Measurements from ENCODE around the gene PSMD3. TPM values are rescaled to one million over a fixed set of nuclear protein-coding genes. Genes with fewer than 3 reads are reported as not detected.

The PSMD3 gene
- 94.8 and 99.3 TPM in 2 replicates for total RNA-seq

DNA sequence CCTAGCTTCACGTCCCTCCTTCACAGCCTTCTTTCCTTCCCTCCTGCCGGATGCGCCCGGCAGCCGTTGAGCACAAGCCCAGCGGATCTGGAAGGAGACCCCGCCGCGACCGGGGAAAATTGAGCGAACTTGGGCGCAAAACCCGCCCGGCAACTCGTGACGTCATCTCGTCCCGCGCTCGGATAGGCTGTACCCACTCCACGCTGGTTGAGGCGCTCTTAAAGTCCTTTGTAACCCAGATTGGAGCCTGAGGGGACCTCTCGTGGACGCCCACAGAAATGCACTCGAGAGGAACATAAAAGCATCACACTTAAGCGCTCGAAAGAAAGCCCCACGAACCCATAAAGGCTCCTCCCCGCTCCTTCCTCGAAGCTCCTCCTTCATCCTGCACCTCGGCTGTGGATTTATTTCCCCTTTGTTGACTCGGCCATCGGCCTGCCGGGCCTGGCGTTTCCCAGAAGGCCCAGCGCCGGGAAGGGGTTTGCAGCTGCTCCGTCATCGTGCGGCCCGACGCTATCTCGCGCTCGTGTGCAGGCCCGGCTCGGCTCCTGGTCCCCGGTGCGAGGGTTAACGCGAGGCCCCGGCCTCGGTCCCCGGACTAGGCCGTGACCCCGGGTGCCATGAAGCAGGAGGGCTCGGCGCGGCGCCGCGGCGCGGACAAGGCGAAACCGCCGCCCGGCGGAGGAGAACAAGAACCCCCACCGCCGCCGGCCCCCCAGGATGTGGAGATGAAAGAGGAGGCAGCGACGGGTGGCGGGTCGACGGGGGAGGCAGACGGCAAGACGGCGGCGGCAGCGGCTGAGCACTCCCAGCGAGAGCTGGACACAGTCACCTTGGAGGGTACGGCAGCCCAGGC, at the start of gene PSMD3:
Gene PSMD3 (plus strand): TSS at position 457 of the 856 bp plus-strand sequence. CDS start 164 bp downstream, at position 621.
- TF ChIP-seq, protein P1, sequence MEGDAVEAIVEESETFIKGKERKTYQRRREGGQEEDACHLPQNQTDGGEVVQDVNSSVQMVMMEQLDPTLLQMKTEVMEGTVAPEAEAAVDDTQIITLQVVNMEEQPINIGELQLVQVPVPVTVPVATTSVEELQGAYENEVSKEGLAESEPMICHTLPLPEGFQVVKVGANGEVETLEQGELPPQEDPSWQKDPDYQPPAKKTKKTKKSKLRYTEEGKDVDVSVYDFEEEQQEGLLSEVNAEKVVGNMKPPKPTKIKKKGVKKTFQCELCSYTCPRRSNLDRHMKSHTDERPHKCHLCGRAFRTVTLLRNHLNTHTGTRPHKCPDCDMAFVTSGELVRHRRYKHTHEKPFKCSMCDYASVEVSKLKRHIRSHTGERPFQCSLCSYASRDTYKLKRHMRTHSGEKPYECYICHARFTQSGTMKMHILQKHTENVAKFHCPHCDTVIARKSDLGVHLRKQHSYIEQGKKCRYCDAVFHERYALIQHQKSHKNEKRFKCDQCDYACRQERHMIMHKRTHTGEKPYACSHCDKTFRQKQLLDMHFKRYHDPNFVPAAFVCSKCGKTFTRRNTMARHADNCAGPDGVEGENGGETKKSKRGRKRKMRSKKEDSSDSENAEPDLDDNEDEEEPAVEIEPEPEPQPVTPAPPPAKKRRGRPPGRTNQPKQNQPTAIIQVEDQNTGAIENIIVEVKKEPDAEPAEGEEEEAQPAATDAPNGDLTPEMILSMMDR (IDR thresholded peaks at IDR 0.05; ENCODE audit: extremely low read depth, low read depth, low read length), result peak; percentile 92

DNA sequence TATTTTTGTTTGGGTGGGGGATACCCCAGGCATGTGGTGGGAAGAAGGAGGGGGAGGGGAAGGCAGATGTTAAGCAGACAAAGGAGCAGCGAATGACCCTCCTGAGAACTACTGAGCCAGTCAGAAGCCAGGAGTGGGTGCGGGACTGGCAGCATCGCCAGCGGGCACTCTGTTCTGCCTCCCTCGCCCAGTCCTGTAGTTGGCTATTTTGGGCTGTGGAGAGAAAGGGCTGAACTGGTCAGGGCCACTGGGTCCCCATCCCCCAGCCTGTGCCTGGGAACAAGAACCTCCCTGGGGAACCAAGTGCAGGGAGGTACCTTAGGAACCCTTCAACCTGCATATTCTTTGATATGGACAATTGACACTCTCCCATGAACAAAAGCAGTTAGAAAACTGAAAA, 46.7 kb upstream of the PSMD3 start:
- Histone ChIP-seq H3K9me3 (ENCODE audit: low read depth, low read length) (no peaks in the 10 kb centered on the region), H4K20me1 (ENCODE audit: insufficient read depth, low read length) (peaks cover 4% of the 10 kb centered on the region), H3K36me3 (ENCODE audit: insufficient read depth, low read length) (no peaks in the 10 kb centered on the region), H2AFZ (ENCODE audit: low read length) (no peak overlapping the region), H3K79me2 (ENCODE audit: insufficient read depth, low read length) (no peaks in the 10 kb centered on the region), H3K4me3 (ENCODE audit: insufficient read depth, low read length) (no peak overlapping the region), H3K4me2 (ENCODE audit: insufficient read depth, low read length) (no peak overlapping the region), H3K27me3 (ENCODE audit: insufficient read depth, low read length) (no peaks in the 10 kb centered on the region), H3K4me1 (ENCODE audit: insufficient read depth, low read length) (peaks cover 18% of the 10 kb centered on the region), H3K27ac (ENCODE audit: low read depth, low read length) (no peak overlapping the region)
- no peak for DNase-seq (ENCODE audit: insufficient read length, low spot score, missing footprints)
- TF ChIP-seq, protein P1 (IDR thresholded peaks at IDR 0.05; ENCODE audit: extremely low read depth, low read depth, low read length), result no peak

More for the DNA sequence above, at the start of gene PSMD3:
- no peaks in the 10 kb centered on the region for H3K9me3 ChIP-seq (ENCODE audit: low read depth, low read length)
- peaks cover 25% of the 10 kb centered on the region for H4K20me1 ChIP-seq (ENCODE audit: insufficient read depth, low read length)
- H3K36me3 ChIP-seq (ENCODE audit: insufficient read depth, low read length), result peaks cover 15% of the 10 kb centered on the region
- DNase-seq (ENCODE audit: insufficient read length, low spot score, missing footprints), result peak; percentile 94
- peak within 1 kb of the TSS; percentile 96 for H3K4me3 ChIP-seq (ENCODE audit: insufficient read depth, low read length)
- peak within 1 kb of the TSS; percentile 85 for H2AFZ ChIP-seq (ENCODE audit: low read length)
- peak within 1 kb of the TSS; percentile 91 for H3K27ac ChIP-seq (ENCODE audit: low read depth, low read length)
- peaks cover 25% of the 10 kb centered on the region for H3K4me1 ChIP-seq (ENCODE audit: insufficient read depth, low read length)
- no peaks in the 10 kb centered on the region for H3K27me3 ChIP-seq (ENCODE audit: insufficient read depth, low read length)
- peak within 1 kb of the TSS; percentile 99 for H3K4me2 ChIP-seq (ENCODE audit: insufficient read depth, low read length)
- peaks cover 44% of the 10 kb centered on the region for H3K79me2 ChIP-seq (ENCODE audit: insufficient read depth, low read length)

DNA sequence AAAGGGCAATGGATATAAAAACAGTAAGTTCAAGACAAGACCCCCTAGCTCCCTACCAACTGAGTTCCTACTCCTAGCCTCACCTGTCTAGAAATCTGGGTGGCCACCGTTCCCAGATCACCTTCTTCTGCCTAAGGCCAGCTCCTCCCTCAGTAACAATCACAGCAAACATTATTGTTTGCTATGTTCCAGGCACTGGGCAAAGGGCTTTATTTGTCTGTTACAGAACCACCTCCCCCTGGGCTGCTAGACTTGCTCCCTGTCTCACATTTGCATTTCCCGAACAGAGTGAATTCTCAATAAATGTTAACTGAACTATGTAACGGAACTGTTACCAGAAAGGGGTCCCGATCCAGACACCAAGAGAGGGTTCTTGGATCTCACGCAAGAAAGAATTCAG, 46.3 kb upstream of the PSMD3 start:
- Histone ChIP-seq H3K4me1 (ENCODE audit: insufficient read depth, low read length) (peaks cover 19% of the 10 kb centered on the region), H3K4me2 (ENCODE audit: insufficient read depth, low read length) (no peak overlapping the region), H3K36me3 (ENCODE audit: insufficient read depth, low read length) (no peaks in the 10 kb centered on the region), H3K9me3 (ENCODE audit: low read depth, low read length) (no peaks in the 10 kb centered on the region), H3K4me3 (ENCODE audit: insufficient read depth, low read length) (no peak overlapping the region), H3K79me2 (ENCODE audit: insufficient read depth, low read length) (no peaks in the 10 kb centered on the region), H4K20me1 (ENCODE audit: insufficient read depth, low read length) (peaks cover 4% of the 10 kb centered on the region), H3K27ac (ENCODE audit: low read depth, low read length) (no peak overlapping the region), H2AFZ (ENCODE audit: low read length) (no peak overlapping the region), H3K27me3 (ENCODE audit: insufficient read depth, low read length) (no peaks in the 10 kb centered on the region)
- no peak for DNase-seq (ENCODE audit: insufficient read length, low spot score, missing footprints)
- TF ChIP-seq, protein P1 (IDR thresholded peaks at IDR 0.05; ENCODE audit: extremely low read depth, low read depth, low read length), result no peak

DNA sequence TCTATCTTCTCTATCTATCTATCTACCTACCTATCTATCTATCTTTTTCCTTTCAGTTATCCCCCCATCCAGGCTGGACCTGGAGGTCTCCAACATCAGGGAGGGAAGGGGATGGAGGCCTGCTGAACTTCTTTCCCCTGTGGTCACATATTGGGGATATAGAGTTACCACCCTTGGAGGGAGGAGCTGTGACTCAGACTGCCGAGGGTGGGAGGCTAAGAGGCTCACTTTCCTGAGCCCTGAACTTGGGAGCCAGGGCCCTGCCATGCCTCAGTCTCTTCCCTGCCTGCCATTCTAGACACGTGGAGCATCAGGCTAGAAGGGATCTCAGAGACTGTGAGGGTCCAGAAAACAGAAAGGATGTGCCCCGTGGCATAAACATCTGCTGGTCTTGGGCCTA, 44.7 kb upstream of the PSMD3 start:
- peak overlapping the region; percentile 72 for H2AFZ ChIP-seq (ENCODE audit: low read length)
- no peak overlapping the region for H3K27ac ChIP-seq (ENCODE audit: low read depth, low read length)
- H3K36me3 ChIP-seq (ENCODE audit: insufficient read depth, low read length), result no peaks in the 10 kb centered on the region
- H3K4me1 ChIP-seq (ENCODE audit: insufficient read depth, low read length), result peaks cover 17% of the 10 kb centered on the region
- H3K4me2 ChIP-seq (ENCODE audit: insufficient read depth, low read length), result no peak overlapping the region
- no peaks in the 10 kb centered on the region for H4K20me1 ChIP-seq (ENCODE audit: insufficient read depth, low read length)
- DNase-seq (ENCODE audit: insufficient read length, low spot score, missing footprints), result peak; percentile 83
- no peaks in the 10 kb centered on the region for H3K79me2 ChIP-seq (ENCODE audit: insufficient read depth, low read length)
- H3K9me3 ChIP-seq (ENCODE audit: low read depth, low read length), result no peaks in the 10 kb centered on the region
- TF ChIP-seq, protein P1 (IDR thresholded peaks at IDR 0.05; ENCODE audit: extremely low read depth, low read depth, low read length), result no peak
- H3K27me3 ChIP-seq (ENCODE audit: insufficient read depth, low read length), result no peaks in the 10 kb centered on the region
- H3K4me3 ChIP-seq (ENCODE audit: insufficient read depth, low read length), result no peak overlapping the region

Measured in osteoblast (primary cell).